ENCODE data around the gene ANKRD44.

ANKRD44 gene

GRCh38 chr2:196967116-196967515 is 343.5 kb downstream of the ANKRD44 start:
- H3K4me3 ChIP-seq (ENCODE audit: low read depth, low read length), result no peak overlapping the region
- no peak for TF ChIP-seq CTCF (IDR thresholded peaks at IDR 0.05; ENCODE audit: borderline replicate concordance, insufficient read depth, low read depth, low read length)

- TF ChIP-seq CTCF (IDR thresholded peaks at IDR 0.05; ENCODE audit: borderline replicate concordance, insufficient read depth, low read depth, low read length), result no peak
- no peak overlapping the region for H3K4me3 ChIP-seq (ENCODE audit: low read depth, low read length)
Observed at GRCh38 chr2:196966061-196966460, 344.5 kb downstream of the ANKRD44 start.

- no peak overlapping the region for H3K4me3 ChIP-seq (ENCODE audit: low read depth, low read length)
- no peak for TF ChIP-seq CTCF (IDR thresholded peaks at IDR 0.05; ENCODE audit: borderline replicate concordance, insufficient read depth, low read depth, low read length)
Observed at GRCh38 chr2:196965651-196966050, 344.9 kb downstream of the ANKRD44 start.

- TF ChIP-seq CTCF (IDR thresholded peaks at IDR 0.05; ENCODE audit: borderline replicate concordance, insufficient read depth, low read depth, low read length), result no peak
Observed at GRCh38 chr2:196963961-196964360, 346.6 kb downstream of the ANKRD44 start.

GRCh38 chr2:196963043-196963442 is 347.5 kb downstream of the ANKRD44 start:
- no peak for TF ChIP-seq CTCF (IDR thresholded peaks at IDR 0.05; ENCODE audit: borderline replicate concordance, insufficient read depth, low read depth, low read length)
- H3K4me3 ChIP-seq (ENCODE audit: low read depth, low read length), result no peak overlapping the region

More at GRCh38 chr2:196963961-196964360, 346.6 kb downstream of the ANKRD44 start:
- H3K4me3 ChIP-seq (ENCODE audit: low read depth, low read length), result no peak overlapping the region

- H3K4me3 ChIP-seq (ENCODE audit: low read depth, low read length), result no peak overlapping the region
- TF ChIP-seq CTCF (IDR thresholded peaks at IDR 0.05; ENCODE audit: borderline replicate concordance, insufficient read depth, low read depth, low read length), result no peak
Observed at GRCh38 chr2:196962325-196962724, 348.3 kb downstream of the ANKRD44 start.

GRCh38 chr2:196961889-196962288 is 348.7 kb downstream of the ANKRD44 start:
- no peak for TF ChIP-seq CTCF (IDR thresholded peaks at IDR 0.05; ENCODE audit: borderline replicate concordance, insufficient read depth, low read depth, low read length)
- H3K4me3 ChIP-seq (ENCODE audit: low read depth, low read length), result no peak overlapping the region

Measured in GM12875 (cell line).